OCI-LY3 (cell line): ENCODE data around the gene ATP2C2.

Experiments used
- H2AFZ ChIP-seq: fragments of 200-600, 300-600 bp; shearing (Covaris generic); 2 replicates; pipeline ENCODE4 v1.6.0; 2014; ENCODE audit warnings: antibody characterized with exemption, low read depth, low read length
- H3K27ac ChIP-seq: fragments of 200-600, 300-600 bp; sonication (generic); 2 replicates; pipeline ENCODE4 v1.5.1; 2014; ENCODE audit warnings: mild to moderate bottlenecking, low read length, moderate library complexity, mixed read lengths
- H3K27me3 ChIP-seq: fragments of 200-600, 300-600 bp; sonication (generic); 2 replicates; pipeline ENCODE4 v1.6.1; 2014; ENCODE audit warnings: low read depth, low read length, mixed read lengths
- H3K36me3 ChIP-seq: fragments of 200-600, 300-600 bp; sonication (generic); replicated peaks from 2 replicates; pipeline ENCODE3; 2014; ENCODE audit warnings: low read depth, low read length, mixed read lengths
- H3K4me1 ChIP-seq: fragments of 300-600, 200-600 bp; sonication (generic); 2 replicates; pipeline ENCODE4 v1.6.1; 2014; ENCODE audit warnings: low read length, mixed read lengths
- H3K4me2 ChIP-seq: fragments of 200-600, 300-600 bp; sonication (generic); 2 replicates; pipeline ENCODE4 v1.6.1; 2014; ENCODE audit warnings: low read length, mixed read lengths
- H3K4me3 ChIP-seq: fragments of 300-600, 200-600 bp; sonication (generic); 2 replicates; pipeline ENCODE4 v1.5.1; 2014; ENCODE audit warnings: antibody characterized with exemption, mild to moderate bottlenecking, low read length, moderate library complexity
- H3K79me2 ChIP-seq: fragments of 300-600, 200-600 bp; shearing (Covaris generic); 2 replicates; pipeline ENCODE4 v1.6.1; 2014; ENCODE audit warnings: mild to moderate bottlenecking, low read length, mixed read lengths
- H3K9ac ChIP-seq: fragments of 300-600, 200-600 bp; shearing (Covaris generic); 2 replicates; pipeline ENCODE4 v1.6.0; 2014; ENCODE audit warnings: mild to moderate bottlenecking, low read length, moderate library complexity
- H3K9me3 ChIP-seq: fragments of 200-600, 300-600 bp; shearing (Covaris generic); 2 replicates; pipeline ENCODE4 v1.6.1; 2014; ENCODE audit warnings: low read length, mixed read lengths; ENCODE audit not compliant: insufficient read depth
- H4K20me1 ChIP-seq: fragments of 200-600, 300-600 bp; sonication (generic); 2 replicates; pipeline ENCODE4 v1.6.1; 2016; ENCODE audit warnings: low read length, mixed read lengths; ENCODE audit not compliant: insufficient read depth
- CTCF ChIP-seq: fragments of 200-600, 300-600 bp; sonication (generic); IDR thresholded peaks from 2 replicates; pipeline ENCODE4 v1.5.1; 2014; ENCODE audit warnings: antibody characterized with exemption, low read length, low read depth
- EZH2phosphoT487 ChIP-seq: fragments of 200-600 bp; shearing (Covaris generic); IDR thresholded peaks from 2 replicates; pipeline ENCODE4 v1.6.1; 2018; ENCODE audit warnings: antibody characterized with exemption, mixed run types, low read depth

The ATP2C2 gene

GRCh38 chr16:84356591-84357116, 11.7 kb upstream of the ATP2C2 start:
- no peak for TF ChIP-seq EZH2phosphoT487
- TF ChIP-seq CTCF = no peak
- Histone ChIP-seq H3K4me2 (no peak overlapping the region), H3K36me3 (no peaks in the 10 kb centered on the region), H3K9ac (no peak overlapping the region), H2AFZ (no peak overlapping the region), H3K4me1 (no peaks in the 10 kb centered on the region), H3K79me2 (no peaks in the 10 kb centered on the region), H3K27me3 (peaks cover 5% of the 10 kb centered on the region; the same call in 1 of the 2 replicates), H4K20me1 (no peaks in the 10 kb centered on the region), H3K27ac (no peak overlapping the region), H3K9me3 (no peaks in the 10 kb centered on the region), H3K4me3 (no peak overlapping the region)

- H3K4me2 ChIP-seq = no peak overlapping the region
- H2AFZ ChIP-seq = no peak overlapping the region
- no peak overlapping the region for H3K27ac ChIP-seq
- no peaks in the 10 kb centered on the region for H3K36me3 ChIP-seq
- H3K4me1 ChIP-seq = no peaks in the 10 kb centered on the region
- H3K9ac ChIP-seq = no peak overlapping the region
- no peaks in the 10 kb centered on the region for H4K20me1 ChIP-seq
- no peak overlapping the region for H3K4me3 ChIP-seq
- H3K79me2 ChIP-seq = no peaks in the 10 kb centered on the region
- no peaks in the 10 kb centered on the region for H3K9me3 ChIP-seq
- peaks cover 5% of the 10 kb centered on the region; the same call in 1 of the 2 replicates for H3K27me3 ChIP-seq
- TF ChIP-seq CTCF (no peak), EZH2phosphoT487 (no peak)
Observed at GRCh38 chr16:84357191-84357651, 11.1 kb upstream of the ATP2C2 start.

- Histone ChIP-seq H3K4me1 (no peaks in the 10 kb centered on the region), H3K9me3 (no peaks in the 10 kb centered on the region), H3K27ac (no peak overlapping the region), H3K4me3 (no peak overlapping the region), H3K36me3 (no peaks in the 10 kb centered on the region), H3K79me2 (no peaks in the 10 kb centered on the region), H3K9ac (no peak overlapping the region), H3K4me2 (no peak overlapping the region), H2AFZ (no peak overlapping the region), H3K27me3 (peaks cover 5% of the 10 kb centered on the region; the same call in 1 of the 2 replicates), H4K20me1 (no peaks in the 10 kb centered on the region)
- TF ChIP-seq EZH2phosphoT487 = no peak
Observed at GRCh38 chr16:84358601-84359295, 9.6 kb upstream of the ATP2C2 start.

DNA sequence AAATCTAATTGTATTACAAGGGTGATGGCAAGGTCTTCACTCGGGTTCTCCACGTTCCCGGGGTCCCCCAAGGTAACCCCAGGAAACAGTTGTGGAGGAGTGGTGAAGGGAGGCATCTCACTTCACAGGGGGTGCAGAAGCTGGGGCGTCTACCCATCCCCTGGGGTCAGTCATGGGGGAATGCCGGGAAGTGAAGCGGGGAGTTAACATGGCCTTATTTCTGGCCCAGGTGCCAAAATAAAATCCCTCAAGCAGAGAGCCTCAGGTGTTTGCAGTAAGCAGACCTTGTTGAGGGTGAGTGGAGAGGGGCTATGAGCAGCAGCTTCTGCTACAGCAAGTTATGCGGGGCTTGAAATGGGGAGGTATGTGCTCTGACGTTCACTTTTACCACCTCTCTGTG, 9.0 kb upstream of the ATP2C2 start:
- Histone ChIP-seq H3K27me3 (peaks cover 5% of the 10 kb centered on the region; the same call in 1 of the 2 replicates), H3K27ac (no peak overlapping the region), H3K4me2 (no peak overlapping the region), H3K9ac (no peak overlapping the region), H3K4me3 (no peak overlapping the region), H3K4me1 (no peaks in the 10 kb centered on the region), H2AFZ (no peak overlapping the region), H4K20me1 (no peaks in the 10 kb centered on the region), H3K9me3 (no peaks in the 10 kb centered on the region), H3K79me2 (no peaks in the 10 kb centered on the region), H3K36me3 (no peaks in the 10 kb centered on the region)
- no peak for TF ChIP-seq CTCF
